Measurements from ENCODE around the gene LPCAT1. TPM values are rescaled to one million over a fixed set of nuclear protein-coding genes. Genes with fewer than 3 reads are reported as not detected.

LPCAT1 gene
- total RNA-seq, 1 experiment from 2014 or later, result 59.8 TPM

- intact Hi-C loops (cut with micrococcal nuclease; ENCODE audit: unreplicated experiment), result no loop called here
- in situ Hi-C loops (cut with HindIII; ENCODE audit: low pct_unique_long_range_greater_than_20kb, low sequenced_read_pairs), result no loop called here
- H3K4me1 ChIP-seq (ENCODE audit: control insufficient read depth, insufficient read depth, low read length), result no peaks in the 10 kb centered on the region
- no TSS peak for BruUV-seq (replicated peaks)
- peaks cover 2% of the 10 kb centered on the region; the same call in 1 of the 2 replicates for H3K36me3 ChIP-seq (ENCODE audit: control insufficient read depth, insufficient read depth, low read length)
- DNase-seq (ENCODE audit: low read depth, low spot score), result no peak
- CTCF ChIA-PET, result interaction anchor here (0.6 kb wide), 1 partner anchor 41 kb away, joined by 4 read pairs; no protein-coding TSS in a partner anchor
- TF ChIP-seq TCF7L2 (IDR thresholded peaks at IDR 0.05; ENCODE audit: low read depth, low read length) (no peak), SIN3A (IDR thresholded peaks at IDR 0.05; ENCODE audit: borderline replicate concordance, insufficient read depth, low read depth, low read length) (no peak), REST (IDR thresholded peaks at IDR 0.05; ENCODE audit: insufficient read depth in 1 of 2, low read depth in 2 of 2, low read length in 1 of 2) (no peak), POLR2AphosphoS5 (IDR thresholded peaks at IDR 0.05; ENCODE audit: low read depth, low read length) (no peak), CTCF (IDR thresholded peaks at IDR 0.05) (no peak)
- no peaks in the 10 kb centered on the region for H3K9me3 ChIP-seq (ENCODE audit: control insufficient read depth, insufficient read depth, low read depth, low read length)
- H3K27ac ChIP-seq (ENCODE audit: low read length), result no peak overlapping the region
- POLR2A ChIA-PET, result no interaction called here
- no peak overlapping the region for H3K4me3 ChIP-seq (ENCODE audit: low read depth in 2 of 2, low read length in 2 of 2)
- no peak for ATAC-seq
- H3K27me3 ChIP-seq (ENCODE audit: control insufficient read depth, insufficient read depth, low read length), result no peaks in the 10 kb centered on the region
These were observed 57.0 kb downstream of the LPCAT1 start for GRCh38 chr5:1466631-1467265.

- ATAC-seq, result no peak
- H3K27ac ChIP-seq (ENCODE audit: low read length), result no peak overlapping the region
- no peak for DNase-seq (ENCODE audit: low read depth, low spot score)
- CTCF ChIA-PET, result interaction anchor here (0.6 kb wide), 1 partner anchor 41 kb away, joined by 4 read pairs; no protein-coding TSS in a partner anchor
- intact Hi-C loops (cut with micrococcal nuclease; ENCODE audit: unreplicated experiment), result no loop called here
- peaks cover 2% of the 10 kb centered on the region; the same call in 1 of the 2 replicates for H3K36me3 ChIP-seq (ENCODE audit: control insufficient read depth, insufficient read depth, low read length)
- POLR2A ChIA-PET, result no interaction called here
- in situ Hi-C loops (cut with HindIII; ENCODE audit: low pct_unique_long_range_greater_than_20kb, low sequenced_read_pairs), result no loop called here
- TF ChIP-seq REST (IDR thresholded peaks at IDR 0.05; ENCODE audit: insufficient read depth in 1 of 2, low read depth in 2 of 2, low read length in 1 of 2) (no peak), TCF7L2 (IDR thresholded peaks at IDR 0.05; ENCODE audit: low read depth, low read length) (no peak), POLR2AphosphoS5 (IDR thresholded peaks at IDR 0.05; ENCODE audit: low read depth, low read length) (no peak), CTCF (IDR thresholded peaks at IDR 0.05) (no peak), SIN3A (IDR thresholded peaks at IDR 0.05; ENCODE audit: borderline replicate concordance, insufficient read depth, low read depth, low read length) (no peak)
- H3K27me3 ChIP-seq (ENCODE audit: control insufficient read depth, insufficient read depth, low read length), result no peaks in the 10 kb centered on the region
- H3K9me3 ChIP-seq (ENCODE audit: control insufficient read depth, insufficient read depth, low read depth, low read length), result no peaks in the 10 kb centered on the region
- no peaks in the 10 kb centered on the region for H3K4me1 ChIP-seq (ENCODE audit: control insufficient read depth, insufficient read depth, low read length)
- no TSS peak for BruUV-seq (replicated peaks)
- H3K4me3 ChIP-seq (ENCODE audit: low read depth in 2 of 2, low read length in 2 of 2), result no peak overlapping the region
These were observed 57.7 kb downstream of the LPCAT1 start for GRCh38 chr5:1465966-1466471.

All from Panc1 (cell line).